ENCODE measurements around the gene RYR3.

Gene RYR3

GRCh38 chr15:33698126-33698525 is 387.4 kb downstream of the RYR3 start:
- TF ChIP-seq CTCF (IDR thresholded peaks at IDR 0.05; ENCODE audit: borderline replicate concordance, insufficient read depth, low read depth, low read length): no peak
- no peak overlapping the region for H3K4me3 ChIP-seq (ENCODE audit: low read depth, low read length)

GRCh38 chr15:33699145-33699544 is 388.4 kb downstream of the RYR3 start:
- TF ChIP-seq CTCF (IDR thresholded peaks at IDR 0.05; ENCODE audit: borderline replicate concordance, insufficient read depth, low read depth, low read length): no peak
- H3K4me3 ChIP-seq (ENCODE audit: low read depth, low read length): no peak overlapping the region

GRCh38 chr15:33699691-33700447 is 389.1 kb downstream of the RYR3 start:
- no peak for TF ChIP-seq CTCF (IDR thresholded peaks at IDR 0.05; ENCODE audit: borderline replicate concordance, insufficient read depth, low read depth, low read length)
- H3K4me3 ChIP-seq (ENCODE audit: low read depth, low read length): no peak overlapping the region

- TF ChIP-seq CTCF (IDR thresholded peaks at IDR 0.05; ENCODE audit: borderline replicate concordance, insufficient read depth, low read depth, low read length): peak; percentile 96
- no peak overlapping the region for H3K4me3 ChIP-seq (ENCODE audit: low read depth, low read length)
Measured at GRCh38 chr15:33700695-33701303, 390.0 kb downstream of the RYR3 start.

GRCh38 chr15:33701304-33701696 is 390.5 kb downstream of the RYR3 start:
- no peak for TF ChIP-seq CTCF (IDR thresholded peaks at IDR 0.05; ENCODE audit: borderline replicate concordance, insufficient read depth, low read depth, low read length)
- no peak overlapping the region for H3K4me3 ChIP-seq (ENCODE audit: low read depth, low read length)

- no peak overlapping the region for H3K4me3 ChIP-seq (ENCODE audit: low read depth, low read length)
- TF ChIP-seq CTCF (IDR thresholded peaks at IDR 0.05; ENCODE audit: borderline replicate concordance, insufficient read depth, low read depth, low read length): no peak
Measured at GRCh38 chr15:33706173-33706572, 395.4 kb downstream of the RYR3 start.

- no peak for TF ChIP-seq CTCF (IDR thresholded peaks at IDR 0.05; ENCODE audit: borderline replicate concordance, insufficient read depth, low read depth, low read length)
- no peak overlapping the region for H3K4me3 ChIP-seq (ENCODE audit: low read depth, low read length)
Measured at GRCh38 chr15:33710748-33711147, 400.0 kb downstream of the RYR3 start.
